DMS153 treated with DMSO at 0.1 percent for 48 hours (cell line): ENCODE data around the gene RNLS.

Experiments
- DNase-seq: peaks from one replicate; lab custom pipeline; 2025; ENCODE audit not compliant: unreplicated experiment; lab: John Stamatoyannopoulos, UW

RNLS gene

GRCh38 chr10:88439932-88440331 lies 143.2 kb downstream of the RNLS start:
- no peak for DNase-seq

GRCh38 chr10:88437411-88437810 lies 145.7 kb downstream of the RNLS start:
- DNase-seq, result no peak

DNA sequence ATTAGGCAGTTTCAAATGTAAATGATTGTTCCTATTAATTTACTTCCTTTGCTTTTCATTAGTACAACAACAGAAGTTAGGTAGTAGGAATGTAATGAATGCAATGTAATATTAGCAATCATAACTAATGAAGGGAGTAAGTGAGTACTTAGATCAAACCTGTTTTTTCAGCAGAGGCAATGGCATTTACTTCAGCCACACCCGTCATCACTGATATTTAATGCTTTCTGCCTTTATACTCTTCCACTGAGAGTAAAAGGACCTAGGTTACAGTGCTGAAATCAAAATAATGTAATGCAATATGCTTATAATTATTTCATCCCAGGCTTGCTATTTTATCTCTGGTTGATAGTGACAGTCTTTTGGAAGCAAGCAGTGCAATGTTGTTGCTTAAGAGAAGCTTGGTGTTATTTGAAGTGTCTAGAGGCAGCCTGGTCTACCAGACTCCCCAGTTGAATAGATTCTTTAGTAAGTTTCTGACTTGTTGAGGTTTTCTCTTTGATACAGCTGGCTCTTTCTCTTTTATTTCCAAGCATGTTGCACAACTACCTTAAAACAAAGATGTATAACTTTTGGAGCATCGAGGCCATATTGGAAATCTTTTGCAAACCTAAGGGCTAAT lies 149.4 kb downstream of the RNLS start:
- no peak for DNase-seq

- no peak for DNase-seq
These were observed 152.0 kb downstream of the RNLS start for GRCh38 chr10:88431103-88431502.

DNA sequence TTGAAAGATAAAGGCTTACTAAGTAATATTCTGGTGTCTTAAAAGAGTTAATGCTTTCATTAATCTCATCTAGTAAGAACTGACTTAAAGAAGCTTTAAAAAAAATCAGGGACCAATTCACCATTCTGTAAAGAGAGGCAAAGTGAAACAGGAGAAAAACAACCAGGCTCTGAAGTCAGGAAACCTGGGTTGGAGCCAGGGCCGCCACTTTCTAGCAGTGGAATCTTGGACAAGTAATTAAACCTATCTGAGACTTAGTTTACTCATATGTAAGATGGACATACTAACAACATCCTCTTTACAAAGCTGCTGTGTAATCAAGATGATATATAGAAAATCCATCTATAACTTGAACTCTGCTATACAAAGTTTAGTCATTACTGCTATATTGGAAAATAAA lies 154.1 kb downstream of the RNLS start:
- no peak for DNase-seq

DNA sequence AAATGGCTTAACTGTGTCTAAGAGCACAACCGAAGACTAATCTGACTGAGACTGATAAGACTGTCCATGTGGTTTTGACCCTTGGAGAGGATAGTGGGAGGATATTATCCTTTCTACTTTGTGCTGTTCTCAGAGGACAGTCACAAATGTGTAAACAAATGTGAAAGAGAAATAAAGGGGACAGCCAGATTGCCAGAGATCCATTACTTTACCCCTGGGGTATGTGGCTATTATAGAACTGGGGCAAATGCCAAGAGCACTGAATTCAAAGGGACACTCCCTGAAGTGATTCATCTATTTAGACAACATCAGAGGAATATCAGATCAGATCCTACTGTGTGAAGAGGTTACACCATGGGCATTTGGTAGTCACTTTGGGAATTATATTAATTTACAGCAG lies 154.7 kb downstream of the RNLS start:
- DNase-seq, result peak; percentile 39

DNA sequence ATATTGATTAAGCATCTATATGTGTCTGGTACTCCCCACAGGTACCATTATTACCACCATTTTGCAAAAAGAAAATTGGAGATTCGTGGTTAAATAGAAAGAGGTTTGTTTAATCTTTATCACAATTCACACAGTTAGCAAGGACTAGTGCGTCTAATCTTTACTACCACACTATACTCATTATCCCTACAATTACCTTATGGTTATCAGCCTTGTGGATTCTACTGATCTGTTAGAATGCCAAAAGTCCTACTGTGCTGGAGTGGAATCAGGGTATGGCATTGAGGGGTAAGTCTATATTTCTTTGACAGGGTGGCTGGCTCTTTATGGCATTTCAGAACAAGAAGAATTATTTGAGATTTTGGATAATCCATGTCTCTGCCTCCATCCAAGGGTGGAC lies 156.1 kb downstream of the RNLS start:
- no peak for DNase-seq

DNA sequence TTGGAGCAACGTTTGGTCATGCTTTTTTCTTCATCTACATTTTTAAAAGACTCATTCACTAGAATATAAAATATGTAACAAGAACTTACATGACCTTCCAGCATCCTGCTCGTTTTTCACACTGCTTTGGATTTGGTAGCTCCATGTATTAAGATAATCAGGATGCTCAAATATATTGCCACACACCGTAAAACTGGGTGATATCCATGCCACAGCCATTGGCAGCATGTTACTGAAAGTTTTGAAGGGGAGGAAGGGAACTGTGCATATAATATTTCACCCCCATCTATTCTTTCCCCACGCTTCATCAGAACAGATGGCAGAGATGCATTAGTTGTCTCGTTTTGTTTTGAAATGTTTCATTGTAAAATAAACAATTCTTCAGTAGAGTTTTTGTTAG lies 158.2 kb downstream of the RNLS start:
- DNase-seq, result no peak

DNA sequence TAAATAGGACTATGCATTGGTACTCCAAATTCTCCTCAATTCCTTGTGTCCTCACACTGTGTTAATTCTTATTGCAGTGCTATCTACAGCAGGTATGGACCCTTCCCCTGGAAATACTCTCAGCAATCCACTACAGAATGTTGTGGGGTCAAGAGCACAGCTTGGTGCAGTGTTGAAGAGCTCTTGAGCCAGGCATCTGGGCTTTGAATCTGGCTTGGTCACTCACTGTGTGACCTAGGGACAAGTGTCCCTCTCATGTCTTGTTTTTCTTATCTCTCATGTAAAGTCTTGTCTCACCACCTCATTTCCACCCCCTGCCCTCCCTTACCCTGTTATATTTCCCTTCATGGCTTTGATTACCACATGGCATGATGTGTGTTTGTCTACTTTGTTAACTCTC lies 159.4 kb downstream of the RNLS start:
- no peak for DNase-seq

- DNase-seq, result no peak
These were observed 161.5 kb downstream of the RNLS start for GRCh38 chr10:88421590-88421989.

DNA sequence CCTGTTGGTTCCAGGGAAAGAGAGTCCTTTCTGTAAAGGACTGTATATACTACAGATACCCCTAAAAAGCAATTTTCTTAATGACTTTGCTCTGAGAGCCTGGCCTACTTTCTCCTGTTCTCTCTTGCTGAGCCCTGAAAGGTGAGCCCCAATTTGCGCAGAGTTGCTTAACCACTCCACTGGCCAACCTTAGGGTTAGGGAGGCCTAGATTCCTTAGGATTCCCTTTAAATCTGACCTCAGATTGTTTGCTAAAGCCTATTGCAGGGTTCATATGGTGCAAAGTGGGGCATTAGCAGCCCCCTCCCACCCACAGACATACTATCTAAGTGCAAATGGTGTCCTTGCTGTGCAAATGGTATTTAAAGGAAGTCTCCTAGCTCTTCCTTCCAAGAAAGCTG lies 164.2 kb downstream of the RNLS start:
- DNase-seq, result no peak

DNA sequence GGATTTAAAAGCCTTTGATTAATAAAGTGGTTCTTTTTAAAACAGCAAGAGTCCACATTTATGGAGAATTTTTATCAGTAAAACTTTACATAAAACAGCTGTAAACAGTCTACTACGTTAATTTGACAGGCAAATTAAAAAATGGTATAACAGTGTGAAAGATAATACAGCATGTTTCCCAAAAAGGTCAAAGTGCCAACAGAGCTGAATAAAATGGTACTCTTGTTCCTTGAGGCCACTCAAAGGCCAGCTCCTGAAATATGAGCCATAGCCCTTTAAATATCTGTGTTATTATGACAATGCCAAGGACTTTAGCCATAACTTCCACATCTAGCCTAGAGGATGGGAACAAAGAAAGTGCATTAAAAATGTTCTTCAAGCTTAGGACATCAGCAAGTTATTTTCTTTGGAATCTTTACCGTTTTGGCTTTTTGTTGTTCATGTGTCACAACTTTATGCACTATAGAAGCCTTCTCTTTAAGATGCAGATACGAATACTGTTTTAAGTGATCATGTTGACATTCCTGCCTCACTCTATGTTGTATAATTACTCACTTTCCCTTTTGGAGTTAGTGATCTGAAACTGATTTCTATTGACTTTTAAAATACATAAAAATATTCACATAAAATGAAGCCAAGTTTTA lies 165.6 kb downstream of the RNLS start:
- no peak for DNase-seq

DNA sequence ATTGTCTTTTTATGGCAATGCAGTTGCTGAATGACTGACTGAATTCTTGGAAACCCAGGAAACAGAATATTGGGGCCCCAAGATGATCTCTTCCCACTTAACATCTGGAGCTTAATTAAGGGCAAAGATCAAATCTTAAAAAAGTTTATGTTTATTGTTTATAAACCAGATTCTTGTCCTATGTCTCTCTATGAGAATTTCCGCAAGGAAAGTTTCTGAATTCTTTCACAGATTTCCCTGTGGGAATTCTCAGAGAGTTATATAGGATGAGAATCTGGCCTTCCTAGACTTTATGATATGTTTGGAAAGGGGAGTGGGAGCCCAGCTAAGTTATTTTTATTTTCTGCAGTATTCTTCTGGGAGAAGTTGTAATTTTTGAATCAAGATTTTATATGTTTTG lies 166.3 kb downstream of the RNLS start:
- DNase-seq, result no peak

DNA sequence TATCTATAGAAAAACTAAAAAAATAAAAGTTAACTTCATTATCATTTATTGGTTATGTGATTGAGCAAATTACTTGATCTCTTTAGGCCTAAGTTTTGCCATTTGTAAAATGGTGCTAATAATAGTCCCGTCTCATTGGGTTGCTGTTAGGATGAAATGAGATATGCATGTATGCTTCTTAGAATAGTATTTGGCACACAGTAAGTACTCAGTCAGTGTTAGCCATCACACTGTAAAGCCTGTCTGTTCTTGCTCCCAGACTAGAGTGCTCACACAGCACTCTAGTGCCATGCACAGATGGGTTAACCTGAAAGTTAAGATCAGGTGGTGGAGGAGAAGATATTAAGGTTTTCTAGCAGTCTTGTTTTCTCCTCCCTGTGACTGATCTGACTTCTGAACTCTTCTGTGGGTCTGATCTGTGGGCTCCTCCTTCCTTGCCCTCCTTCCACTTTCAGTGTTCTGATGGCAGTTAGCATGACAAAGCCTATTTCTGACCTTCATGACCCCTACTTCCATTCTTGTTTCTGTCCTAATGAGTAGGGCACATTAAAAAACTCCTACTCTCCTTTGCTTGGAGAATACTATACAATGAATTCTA lies 167.5 kb downstream of the RNLS start:
- DNase-seq, result no peak

DNA sequence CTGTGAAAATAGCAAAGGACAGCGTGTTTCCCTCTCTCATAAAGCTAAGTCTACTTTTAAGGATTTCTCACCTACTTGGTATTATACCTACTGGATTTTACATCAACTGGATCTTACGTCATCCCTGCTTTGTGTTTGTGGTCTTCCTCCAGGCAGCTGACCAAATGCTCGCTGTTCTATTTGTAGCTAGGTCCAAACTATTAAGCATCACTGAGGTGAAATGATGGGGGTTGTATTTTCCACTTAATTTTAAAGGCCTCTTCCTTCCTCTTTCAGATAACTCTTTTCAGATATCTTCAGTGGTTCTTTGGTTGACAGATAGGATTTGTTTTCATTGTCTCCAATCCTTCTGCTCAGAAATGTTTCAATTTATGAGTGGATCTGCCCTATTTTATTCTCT lies 169.7 kb downstream of the RNLS start:
- DNase-seq, result no peak

- no peak for DNase-seq
These were observed 171.3 kb downstream of the RNLS start for GRCh38 chr10:88411772-88412349.

- DNase-seq, result no peak
These were observed 173.3 kb downstream of the RNLS start for GRCh38 chr10:88409824-88410223.

DNA sequence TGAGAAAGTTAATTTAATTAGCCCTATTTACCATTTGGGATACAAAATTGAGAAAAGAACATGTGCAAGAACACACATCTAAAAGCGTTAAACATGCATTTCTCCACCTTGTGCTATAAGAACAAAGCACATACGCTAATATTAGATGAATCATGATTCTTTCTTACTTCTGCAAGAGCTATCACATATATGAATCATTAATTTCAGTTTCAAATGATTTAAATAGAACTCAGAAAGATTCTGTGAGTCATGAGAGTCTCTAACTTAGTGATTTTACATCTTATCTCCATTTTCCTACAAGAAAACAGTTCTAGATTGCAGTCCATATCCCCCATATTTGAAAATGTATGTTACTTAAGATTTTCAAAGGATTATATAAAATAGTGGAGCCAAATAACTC lies 173.9 kb downstream of the RNLS start:
- no peak for DNase-seq

GRCh38 chr10:88408096-88408495 lies 175.0 kb downstream of the RNLS start:
- no peak for DNase-seq

DNA sequence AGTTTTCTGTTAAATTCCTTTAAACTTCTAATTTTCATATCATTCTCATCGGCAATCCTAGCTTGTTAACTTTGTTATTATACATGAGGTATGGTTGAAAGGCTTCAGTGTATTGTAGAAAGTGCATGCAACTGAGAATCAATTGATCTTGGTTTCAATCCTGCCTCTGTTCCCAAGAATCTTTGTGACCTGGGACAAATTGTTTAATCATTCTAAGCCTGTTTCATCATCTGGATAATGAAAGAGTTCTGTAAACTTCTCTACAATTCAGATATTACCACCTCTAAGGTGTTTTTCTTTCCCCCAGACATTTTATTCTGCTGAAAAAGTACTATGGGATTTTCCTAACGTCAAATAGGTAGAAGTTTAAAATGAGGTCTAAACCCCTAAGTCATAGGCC lies 179.0 kb downstream of the RNLS start:
- no peak for DNase-seq

DNA sequence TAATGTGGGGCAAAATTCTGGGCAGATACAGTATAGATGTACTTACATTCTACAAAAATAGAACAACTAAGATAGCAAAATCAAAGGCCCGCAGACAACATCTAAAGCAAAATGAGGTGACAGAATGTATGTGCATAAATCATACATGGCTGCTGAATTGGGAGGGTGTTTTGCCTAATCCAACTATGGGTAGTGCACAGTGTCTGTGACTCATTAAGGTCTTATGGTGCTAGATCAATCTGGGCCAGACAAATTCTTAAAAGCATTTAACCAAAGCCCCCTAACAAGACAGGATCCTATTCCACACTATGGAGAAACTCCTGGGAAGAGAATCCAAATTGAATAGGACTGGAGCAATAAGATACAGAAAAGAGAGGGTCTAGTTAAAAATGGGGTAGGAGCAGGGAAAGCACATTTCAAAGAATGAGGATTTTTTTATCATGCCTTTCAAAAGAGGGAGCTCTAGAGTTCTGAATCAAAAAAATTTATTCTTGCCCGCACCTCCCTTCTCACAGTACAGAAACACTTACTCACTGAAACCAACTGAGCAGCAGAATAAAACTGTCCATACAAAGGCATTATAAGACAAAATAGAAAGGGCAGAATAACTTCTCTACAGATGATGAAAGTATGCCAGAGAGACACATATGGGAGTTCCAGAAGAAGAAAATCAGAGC lies 181.3 kb downstream of the RNLS start:
- no peak for DNase-seq

GRCh38 chr10:88399240-88399639 lies 183.9 kb downstream of the RNLS start:
- no peak for DNase-seq
